ENCODE measurements around the gene DPP7. TPM values are rescaled to one million over a fixed set of nuclear protein-coding genes. Genes with fewer than 3 reads are reported as not detected.

DPP7 gene
- total and polyA plus RNA-seq, 10 of the 15 experiments (the other 5 are each of a cell fraction or from before 2014, with no cell fraction given): 0.68 to 245 (median 106) TPM

DNA sequence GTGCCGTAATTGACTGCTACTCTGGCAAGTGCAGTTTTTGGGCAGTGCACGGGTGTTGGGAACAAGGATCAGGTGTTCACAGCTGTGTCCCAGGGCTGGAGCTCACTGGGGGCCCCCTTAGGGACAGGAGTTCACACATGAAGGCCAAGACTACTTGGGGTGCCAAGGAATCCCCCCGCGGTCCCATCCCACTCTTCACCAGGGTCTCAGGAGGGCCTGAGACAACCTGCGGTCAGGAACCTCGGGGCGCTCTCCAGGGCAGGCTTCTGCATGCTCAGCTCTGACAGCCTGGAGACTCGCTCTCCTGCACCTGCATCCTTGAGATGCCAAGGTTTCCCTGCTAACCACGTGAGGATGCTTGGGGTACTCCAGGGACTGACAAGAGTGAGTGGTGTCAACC is 30.0 kb downstream of the DPP7 start:
- no peaks in the 10 kb centered on the region for H3K9me3 ChIP-seq (replicated peaks; ENCODE audit: control insufficient read depth, insufficient read depth, low read length)
- WGBS (ENCODE audit: insufficient coverage, insufficient replicate concordance, low lambda C conversion rate, missing lambda C conversion rate): 54% methylated on average over 9 of the region's 9 CpGs
- H3K4me2 ChIP-seq (ENCODE audit: control insufficient read depth, insufficient read depth): no peak overlapping the region
- no peak overlapping the region for H3K4me3 ChIP-seq
- no peaks in the 10 kb centered on the region for H4K20me1 ChIP-seq (ENCODE audit: control insufficient read depth, insufficient read depth)
- no peak for TF ChIP-seq GATAD2B (conservative IDR thresholded peaks at IDR 0.05; ENCODE audit: low read depth)
- 0 out of 2 replicates have a peak, but pooled peaks have one; percentile 31 for TF ChIP-seq POLR2AphosphoS2 (IDR thresholded peaks at IDR 0.05; ENCODE audit: low read depth, low read length)
- no peak for TF ChIP-seq PAX8 (IDR thresholded peaks at IDR 0.05)
- ChIA-PET POLR2A (interaction anchor here (0.6 to 4.6 kb wide), 7 partner anchors 11 to 267 kb away, joined by 3 to 19 read pairs (median 3); partner anchors contain the start of genes SAPCD2 and TMEM210), SMC1A (ENCODE audit: uncharacterized antibody, unreplicated experiment) (interaction anchor here (0.5 to 2.8 kb wide), 4 partner anchors 14 to 424 kb away, joined by 3 to 30 read pairs (median 6); partner anchors contain the start of genes DPP7 and SAPCD2), CTCF (interaction anchor here (0.6 to 5.0 kb wide), 5 partner anchors 11 to 188 kb away, joined by 3 to 80 read pairs (median 5); partner anchors contain the start of genes RNF224 and SAPCD2), RAD21 (ENCODE audit: unreplicated experiment) (interaction anchor here (0.7 to 2.1 kb wide), 4 partner anchors 11 to 30 kb away, joined by 3 to 8 read pairs (median 8); partner anchors contain the start of genes DPP7 and SAPCD2)
- peaks cover 0 to 2% of the 10 kb centered on the region in 2 experiments; a peak in 3 of 4 replicates for H3K36me3 ChIP-seq (ENCODE audit: control insufficient read depth in 2 of 2, insufficient read depth in 2 of 2, low read length in 1 of 2)
- no TSS peak for BruUV-seq (replicated peaks)
- no peak for FAIRE-seq
- no peak for DNase-seq (ENCODE audit: low read depth, low spot score)
- no peak for ATAC-seq
- intact Hi-C loops (cut with micrococcal nuclease; ENCODE audit: unreplicated experiment): no loop called here
- no peak overlapping the region for H2AFZ ChIP-seq (ENCODE audit: control insufficient read depth, low read depth, low read length)
- H3K27me3 ChIP-seq (replicated peaks in 1 of 2; ENCODE audit: control insufficient read depth in 2 of 2, insufficient read depth in 2 of 2, low read length in 1 of 2): no peaks in the 10 kb centered on the region
- H3K79me2 ChIP-seq (ENCODE audit: control insufficient read depth, insufficient read depth, low read length): peaks cover 10% of the 10 kb centered on the region
- H3K4me1 ChIP-seq (ENCODE audit: control insufficient read depth, insufficient read depth, low read length): peaks cover 29% of the 10 kb centered on the region
- no peak overlapping the region for H3K9ac ChIP-seq (ENCODE audit: control insufficient read depth, insufficient read depth, low read length)
- H3K27ac ChIP-seq (ENCODE audit: control insufficient read depth, insufficient read depth): no peak overlapping the region
- in situ Hi-C loops (cut with MboI): no loop called here

DNA sequence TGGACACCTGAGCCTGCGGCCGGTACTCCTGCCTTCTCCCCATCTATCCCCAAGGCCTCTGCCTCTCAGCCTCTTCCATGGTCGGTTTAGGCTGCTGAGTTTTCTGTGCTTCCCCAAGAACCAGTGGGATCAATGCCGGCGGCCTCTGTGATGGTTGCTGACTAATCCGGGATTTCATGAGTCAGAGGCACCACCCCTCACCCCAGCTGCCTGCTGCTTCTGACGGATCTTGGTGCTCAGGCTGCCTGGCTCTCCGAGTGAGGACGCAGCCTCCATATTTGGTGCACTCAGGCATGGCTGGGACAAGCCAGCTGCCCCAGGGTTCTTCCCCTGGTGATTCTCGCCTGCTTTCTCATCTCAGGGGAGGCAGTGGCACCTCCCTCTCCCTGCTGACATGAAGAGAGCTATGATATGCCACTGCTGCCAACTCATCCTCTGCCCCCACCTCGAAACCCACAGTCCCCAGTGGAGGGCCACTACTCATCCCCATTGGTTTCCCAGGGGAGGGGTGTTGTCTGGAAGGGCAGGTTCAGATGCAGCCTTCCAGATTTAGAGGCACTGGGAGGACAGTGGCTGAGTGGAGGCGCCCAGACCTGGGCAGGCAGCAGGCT is 31.0 kb downstream of the DPP7 start:
- ChIA-PET POLR2A (interaction anchor here (0.5 to 4.6 kb wide), 8 partner anchors 12 to 248 kb away, joined by 3 to 19 read pairs (median 6); partner anchors contain the start of gene SAPCD2), CTCF (interaction anchor here (1.2 to 5.0 kb wide), 5 partner anchors 12 to 153 kb away, joined by 3 to 80 read pairs (median 5); partner anchors contain the start of genes RNF224 and SAPCD2), SMC1A (ENCODE audit: uncharacterized antibody, unreplicated experiment) (interaction anchor here (1.7 to 1.9 kb wide), 2 partner anchors 12 to 13 kb away, joined by 8 read pairs; partner anchors contain the start of gene SAPCD2), RAD21 (ENCODE audit: unreplicated experiment) (interaction anchor here (0.6 to 2.1 kb wide), 5 partner anchors 12 to 383 kb away, joined by 3 to 8 read pairs (median 5); partner anchors contain the start of gene SAPCD2)
- ATAC-seq (peak; percentile 32), FAIRE-seq (no peak), DNase-seq (ENCODE audit: low read depth, low spot score) (peak; percentile 66)
- WGBS (ENCODE audit: insufficient coverage, insufficient replicate concordance, low lambda C conversion rate, missing lambda C conversion rate): 3% methylated on average over 12 of the region's 12 CpGs
- Histone ChIP-seq H3K9ac (ENCODE audit: control insufficient read depth, insufficient read depth, low read length) (no peak overlapping the region; the same call in none of the 2 replicates), H3K4me3 (no peak overlapping the region), H2AFZ (ENCODE audit: control insufficient read depth, low read depth, low read length) (no peak overlapping the region), H3K27ac (ENCODE audit: control insufficient read depth, insufficient read depth) (peak overlapping the region; percentile 54), H4K20me1 (ENCODE audit: control insufficient read depth, insufficient read depth) (no peaks in the 10 kb centered on the region; the same call in 1 of the 2 replicates), H3K79me2 (ENCODE audit: control insufficient read depth, insufficient read depth, low read length) (peaks cover 13% of the 10 kb centered on the region), H3K27me3 (replicated peaks in 1 of 2; ENCODE audit: control insufficient read depth in 2 of 2, insufficient read depth in 2 of 2, low read length in 1 of 2) (no peaks in the 10 kb centered on the region), H3K36me3 (ENCODE audit: control insufficient read depth in 2 of 2, insufficient read depth in 2 of 2, low read length in 1 of 2) (peaks cover 0 to 5% of the 10 kb centered on the region in 2 experiments; a peak in 3 of 4 replicates), H3K4me2 (ENCODE audit: control insufficient read depth, insufficient read depth) (peak overlapping the region; percentile 59; the same call in 1 of the 2 replicates), H3K4me1 (ENCODE audit: control insufficient read depth, insufficient read depth, low read length) (peaks cover 32% of the 10 kb centered on the region), H3K9me3 (replicated peaks; ENCODE audit: control insufficient read depth, insufficient read depth, low read length) (no peaks in the 10 kb centered on the region)
- intact Hi-C loops (cut with micrococcal nuclease; ENCODE audit: unreplicated experiment) (no loop called here), in situ Hi-C loops (cut with MboI) (no loop called here)
- TSS peak; percentile 22 for BruUV-seq (replicated peaks)
- TF ChIP-seq CBFB (IDR thresholded peaks at IDR 0.05; ENCODE audit: low read depth) (no peak), IKZF2 (IDR thresholded peaks at IDR 0.05) (peak in 1 of 2 experiments; percentile 31; a peak in 2 of 4 replicates), KLF5 (IDR thresholded peaks at IDR 0.05; ENCODE audit: partially characterized antibody) (no peak), BACH1 (IDR thresholded peaks at IDR 0.05; ENCODE audit: borderline replicate concordance) (peak; percentile 84; the same call in 1 of the 2 replicates), MYB (IDR thresholded peaks at IDR 0.05; ENCODE audit: borderline replicate concordance, low read depth, low read length) (no peak), FOXM1 (IDR thresholded peaks at IDR 0.05; ENCODE audit: low read depth, low read length) (no peak), EZH2 (IDR thresholded peaks at IDR 0.05; ENCODE audit: borderline replicate concordance, control insufficient read depth, low read depth, low read length) (no peak), TAF1 (IDR thresholded peaks at IDR 0.05; ENCODE audit: borderline replicate concordance, low read depth, low read length) (no peak), ZNF687 (IDR thresholded peaks at IDR 0.05) (no peak)
